ENCODE results near the gene HSP90AB1.

DNA sequence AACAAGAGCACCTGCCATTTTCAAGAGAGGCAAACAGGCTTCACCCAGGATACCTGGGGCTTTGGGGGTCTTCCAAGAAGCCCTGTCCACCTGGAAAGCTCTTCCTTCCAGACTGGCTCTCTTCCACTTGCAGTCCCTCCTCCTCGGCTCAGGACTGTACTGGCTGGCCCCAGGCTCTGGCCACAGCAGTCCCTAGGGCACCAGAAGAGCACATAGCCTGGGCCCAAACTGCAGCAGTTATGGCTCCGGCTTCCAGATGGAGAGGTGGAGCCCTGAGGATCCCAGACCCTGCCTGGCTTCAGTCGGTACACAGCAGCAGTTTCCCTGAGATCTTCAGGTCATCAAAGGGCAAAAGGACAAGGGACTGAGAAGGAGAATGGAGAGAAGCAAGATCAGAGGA, 12.0 kb downstream of the HSP90AB1 start:
- TF ChIP-seq, protein P1, sequence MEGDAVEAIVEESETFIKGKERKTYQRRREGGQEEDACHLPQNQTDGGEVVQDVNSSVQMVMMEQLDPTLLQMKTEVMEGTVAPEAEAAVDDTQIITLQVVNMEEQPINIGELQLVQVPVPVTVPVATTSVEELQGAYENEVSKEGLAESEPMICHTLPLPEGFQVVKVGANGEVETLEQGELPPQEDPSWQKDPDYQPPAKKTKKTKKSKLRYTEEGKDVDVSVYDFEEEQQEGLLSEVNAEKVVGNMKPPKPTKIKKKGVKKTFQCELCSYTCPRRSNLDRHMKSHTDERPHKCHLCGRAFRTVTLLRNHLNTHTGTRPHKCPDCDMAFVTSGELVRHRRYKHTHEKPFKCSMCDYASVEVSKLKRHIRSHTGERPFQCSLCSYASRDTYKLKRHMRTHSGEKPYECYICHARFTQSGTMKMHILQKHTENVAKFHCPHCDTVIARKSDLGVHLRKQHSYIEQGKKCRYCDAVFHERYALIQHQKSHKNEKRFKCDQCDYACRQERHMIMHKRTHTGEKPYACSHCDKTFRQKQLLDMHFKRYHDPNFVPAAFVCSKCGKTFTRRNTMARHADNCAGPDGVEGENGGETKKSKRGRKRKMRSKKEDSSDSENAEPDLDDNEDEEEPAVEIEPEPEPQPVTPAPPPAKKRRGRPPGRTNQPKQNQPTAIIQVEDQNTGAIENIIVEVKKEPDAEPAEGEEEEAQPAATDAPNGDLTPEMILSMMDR (IDR thresholded peaks at IDR 0.05) = no peak
- TF ChIP-seq EP300 (IDR thresholded peaks at IDR 0.05) (no peak), POLR2AphosphoS5 (IDR thresholded peaks at IDR 0.05) (no peak)

Measured in esophagus muscularis mucosa (tissue), 4 donors.